ENCODE results near the gene ZNF521. TPM values are rescaled to one million over a fixed set of nuclear protein-coding genes. Genes with fewer than 3 reads are reported as not detected.

ZNF521 gene
- polyA plus RNA-seq, 1 experiment: 25.9 TPM

DNA sequence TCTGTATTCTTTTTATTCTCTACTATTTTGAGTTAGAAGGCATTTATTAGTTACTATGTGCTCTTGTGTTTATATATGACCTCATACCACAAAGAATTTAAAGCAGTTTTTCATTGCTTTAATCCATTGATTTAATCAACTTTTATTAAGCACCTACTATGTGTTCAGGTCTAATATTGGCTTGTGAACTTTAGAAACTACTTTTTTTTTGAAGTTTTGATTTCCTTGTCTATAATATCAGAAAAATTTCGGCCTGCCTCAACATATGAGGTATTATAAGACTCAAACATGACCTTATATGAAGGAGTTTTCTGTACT, 117.7 kb downstream of the ZNF521 start:
- Histone ChIP-seq H3K27me3 (ENCODE audit: control insufficient read depth, insufficient read depth, low read length) (no peaks in the 10 kb centered on the region), H3K9me3 (ENCODE audit: control insufficient read depth, insufficient read depth, low read length) (no peaks in the 10 kb centered on the region), H3K27ac (ENCODE audit: low read depth, low read length) (no peak overlapping the region), H3K4me3 (ENCODE audit: low read depth, low read length) (no peak overlapping the region)
- TF ChIP-seq, protein P1, sequence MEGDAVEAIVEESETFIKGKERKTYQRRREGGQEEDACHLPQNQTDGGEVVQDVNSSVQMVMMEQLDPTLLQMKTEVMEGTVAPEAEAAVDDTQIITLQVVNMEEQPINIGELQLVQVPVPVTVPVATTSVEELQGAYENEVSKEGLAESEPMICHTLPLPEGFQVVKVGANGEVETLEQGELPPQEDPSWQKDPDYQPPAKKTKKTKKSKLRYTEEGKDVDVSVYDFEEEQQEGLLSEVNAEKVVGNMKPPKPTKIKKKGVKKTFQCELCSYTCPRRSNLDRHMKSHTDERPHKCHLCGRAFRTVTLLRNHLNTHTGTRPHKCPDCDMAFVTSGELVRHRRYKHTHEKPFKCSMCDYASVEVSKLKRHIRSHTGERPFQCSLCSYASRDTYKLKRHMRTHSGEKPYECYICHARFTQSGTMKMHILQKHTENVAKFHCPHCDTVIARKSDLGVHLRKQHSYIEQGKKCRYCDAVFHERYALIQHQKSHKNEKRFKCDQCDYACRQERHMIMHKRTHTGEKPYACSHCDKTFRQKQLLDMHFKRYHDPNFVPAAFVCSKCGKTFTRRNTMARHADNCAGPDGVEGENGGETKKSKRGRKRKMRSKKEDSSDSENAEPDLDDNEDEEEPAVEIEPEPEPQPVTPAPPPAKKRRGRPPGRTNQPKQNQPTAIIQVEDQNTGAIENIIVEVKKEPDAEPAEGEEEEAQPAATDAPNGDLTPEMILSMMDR (IDR thresholded peaks at IDR 0.05; ENCODE audit: low read depth, low read length): no peak
- no peak for DNase-seq (ENCODE audit: low read depth, low spot score)
- ChIA-PET POLR2A (no interaction called here), CTCF (no interaction called here)

DNA sequence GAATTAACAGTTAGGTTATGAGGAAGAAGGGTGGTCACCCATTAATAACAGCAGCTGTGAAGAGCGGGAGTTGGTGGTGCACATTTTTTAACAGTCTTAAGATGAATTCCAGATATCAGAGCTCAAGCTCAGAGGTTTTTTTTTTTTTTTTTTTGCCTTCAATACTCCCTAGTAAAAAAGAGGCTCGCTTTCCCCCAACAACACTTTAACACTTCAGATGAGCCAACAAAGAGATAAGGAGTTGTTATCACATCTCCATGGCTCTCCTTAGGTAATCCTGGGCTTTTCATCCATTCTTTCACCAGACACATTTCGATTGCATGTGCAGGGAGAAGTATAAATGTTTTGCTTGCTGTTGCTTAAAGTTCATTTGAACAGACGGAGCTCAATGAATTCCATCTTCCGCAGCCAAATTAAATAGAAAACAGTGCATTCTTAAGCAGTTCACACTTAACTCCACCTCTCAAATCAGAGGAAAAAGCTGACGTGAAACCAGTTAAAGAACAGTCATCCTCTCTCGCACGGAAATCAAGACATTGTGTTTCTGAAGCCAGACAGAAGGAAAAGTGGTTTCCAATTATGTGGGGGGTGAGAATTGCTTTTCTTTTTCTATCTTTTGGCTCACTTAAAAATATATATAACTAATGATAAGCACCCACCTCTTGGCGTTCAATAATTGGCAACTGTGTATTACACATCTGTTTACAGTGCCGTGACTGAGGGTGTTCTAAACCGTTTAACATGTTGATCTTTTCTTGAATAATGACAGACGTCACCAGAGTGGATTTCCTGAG, 118.2 kb downstream of the ZNF521 start:
- Histone ChIP-seq H3K9me3 (ENCODE audit: control insufficient read depth, insufficient read depth, low read length) (no peaks in the 10 kb centered on the region), H3K27ac (ENCODE audit: low read depth, low read length) (no peak overlapping the region), H3K27me3 (ENCODE audit: control insufficient read depth, insufficient read depth, low read length) (no peaks in the 10 kb centered on the region), H3K4me3 (ENCODE audit: low read depth, low read length) (no peak overlapping the region)
- no peak for DNase-seq (ENCODE audit: low read depth, low spot score)
- TF ChIP-seq, protein P1 (IDR thresholded peaks at IDR 0.05; ENCODE audit: low read depth, low read length): no peak
- ChIA-PET POLR2A (interaction anchor here (0.6 to 1.2 kb wide), 2 partner anchors 246 to 806 kb away, joined by 3 to 13 read pairs; no protein-coding TSS in a partner anchor), CTCF (interaction anchor here (0.6 to 2.0 kb wide), 3 partner anchors 10 to 221 kb away, joined by 4 to 5 read pairs (median 4); no protein-coding TSS in a partner anchor)

DNA sequence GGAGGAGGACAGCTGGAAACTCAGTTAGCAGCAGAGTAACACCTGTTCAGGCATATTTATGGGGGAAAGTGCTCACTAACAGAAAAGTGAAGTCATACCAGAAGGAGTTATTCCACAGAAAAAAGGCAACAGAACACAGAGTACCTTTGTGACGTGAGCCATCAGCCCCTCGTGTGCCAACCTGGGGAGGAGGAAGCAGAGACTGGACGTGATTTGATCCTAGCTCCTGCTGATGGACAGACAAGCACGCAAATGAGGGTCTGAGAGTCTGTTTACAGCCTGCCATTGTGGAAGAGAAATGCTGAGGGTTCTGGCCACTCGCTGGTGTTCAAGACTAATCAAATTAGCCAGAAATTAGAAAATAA, 120.7 kb downstream of the ZNF521 start:
- TF ChIP-seq, protein P1 (IDR thresholded peaks at IDR 0.05; ENCODE audit: low read depth, low read length): no peak
- peak overlapping the region; percentile 32 for H3K4me3 ChIP-seq (ENCODE audit: low read depth, low read length)
- peak overlapping the region; percentile 81 for H3K27ac ChIP-seq (ENCODE audit: low read depth, low read length)
- POLR2A ChIA-PET: no interaction called here
- H3K9me3 ChIP-seq (ENCODE audit: control insufficient read depth, insufficient read depth, low read length): no peaks in the 10 kb centered on the region
- DNase-seq (ENCODE audit: low read depth, low spot score): no peak
- CTCF ChIA-PET: no interaction called here
- H3K27me3 ChIP-seq (ENCODE audit: control insufficient read depth, insufficient read depth, low read length): no peaks in the 10 kb centered on the region

DNA sequence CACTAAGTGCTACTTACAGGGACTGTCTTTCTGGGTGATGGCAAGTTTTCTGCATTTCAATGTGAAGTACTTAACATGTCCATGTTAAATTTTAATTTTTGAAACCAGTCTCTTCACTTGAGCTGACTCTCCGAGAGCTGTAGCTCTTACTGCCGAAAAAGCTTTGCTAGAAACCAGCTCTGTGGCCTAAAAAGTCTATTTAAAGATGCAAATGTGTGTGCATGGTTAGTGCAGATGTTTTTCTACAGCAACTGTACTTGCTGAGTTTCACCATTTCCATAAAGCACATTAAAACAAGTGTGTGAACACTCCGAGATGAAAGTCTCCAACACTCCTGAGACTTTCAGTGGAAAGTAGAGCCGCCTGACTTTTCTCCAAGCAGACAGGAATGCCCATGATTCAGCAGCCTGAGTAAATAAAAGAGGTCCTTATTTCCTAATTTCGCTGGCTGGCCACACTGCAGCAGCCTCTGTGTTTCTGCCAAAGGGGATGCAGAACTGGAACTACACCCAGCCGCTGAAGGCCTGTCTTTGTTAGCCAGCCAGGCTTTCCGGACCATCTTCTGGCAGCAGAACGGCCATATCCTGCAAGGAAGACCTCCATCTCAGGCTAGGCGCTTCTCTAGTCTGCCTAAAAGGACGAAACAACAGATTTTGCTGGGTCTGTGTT, 121.2 kb downstream of the ZNF521 start:
- Histone ChIP-seq H3K27ac (ENCODE audit: low read depth, low read length) (peak overlapping the region; percentile 81), H3K4me3 (ENCODE audit: low read depth, low read length) (peak overlapping the region; percentile 35), H3K9me3 (ENCODE audit: control insufficient read depth, insufficient read depth, low read length) (no peaks in the 10 kb centered on the region), H3K27me3 (ENCODE audit: control insufficient read depth, insufficient read depth, low read length) (no peaks in the 10 kb centered on the region)
- DNase-seq (ENCODE audit: low read depth, low spot score): peak; percentile 80
- POLR2A ChIA-PET: interaction anchor here (0.7 kb wide), 1 partner anchor 148 kb away, joined by 4 read pairs; no protein-coding TSS in a partner anchor
- TF ChIP-seq, protein P1 (IDR thresholded peaks at IDR 0.05; ENCODE audit: low read depth, low read length): no peak
- CTCF ChIA-PET: interaction anchor here (0.6 kb wide), 1 partner anchor 34 kb away, joined by 3 read pairs; no protein-coding TSS in a partner anchor

DNA sequence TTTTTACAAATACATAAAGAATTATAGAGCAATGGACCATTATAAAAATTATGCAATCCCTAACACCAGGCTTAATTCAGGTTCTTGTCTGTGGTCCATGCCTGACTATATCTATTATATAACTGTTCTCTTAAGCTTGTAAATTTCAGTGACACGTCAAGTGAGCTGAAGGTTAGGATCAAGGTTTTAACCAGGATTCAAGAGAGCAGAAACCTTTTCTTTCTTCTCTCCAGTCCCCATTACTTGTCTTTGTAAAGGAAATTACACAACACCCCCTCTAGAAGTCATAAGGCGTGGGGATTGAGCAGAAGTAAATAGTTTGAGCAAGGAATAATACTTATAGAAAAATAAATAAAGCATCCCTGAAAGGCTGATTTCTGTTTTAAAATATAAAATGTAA, 122.0 kb downstream of the ZNF521 start:
- CTCF ChIA-PET: interaction anchor here (0.5 kb wide), 1 partner anchor 51 kb away, joined by 3 read pairs; no protein-coding TSS in a partner anchor
- no peak for DNase-seq (ENCODE audit: low read depth, low spot score)
- no peaks in the 10 kb centered on the region for H3K27me3 ChIP-seq (ENCODE audit: control insufficient read depth, insufficient read depth, low read length)
- H3K4me3 ChIP-seq (ENCODE audit: low read depth, low read length): no peak overlapping the region
- TF ChIP-seq, protein P1 (IDR thresholded peaks at IDR 0.05; ENCODE audit: low read depth, low read length): no peak
- H3K9me3 ChIP-seq (ENCODE audit: control insufficient read depth, insufficient read depth, low read length): no peaks in the 10 kb centered on the region
- H3K27ac ChIP-seq (ENCODE audit: low read depth, low read length): no peak overlapping the region
- POLR2A ChIA-PET: no interaction called here

Data from AG04450 (cell line).